Fibroblast of the aortic adventitia (primary cell): ENCODE results near the gene ITGB7. TPM values are rescaled to one million over a fixed set of nuclear protein-coding genes. Genes with fewer than 3 reads are reported as not detected.

Source experiments
- DNase-seq: peaks from one replicate; pipeline ENCODE4 v3.0.0-alpha.2; 2010; ENCODE audit warnings: low read depth
- H3K4me3 ChIP-seq: 2 replicates; pipeline ENCODE4 v1.5.1; 2011; ENCODE audit warnings: low read depth, mild to moderate bottlenecking, control low read depth, low read length, moderate library complexity
- CTCF ChIP-seq: IDR thresholded peaks from 2 replicates; pipeline ENCODE4 v1.5.1; 2011; ENCODE audit warnings: mild to moderate bottlenecking, low read length, control low read depth, inconsistent platforms; ENCODE audit not compliant: insufficient read depth
- total RNA-seq: library from RNA; depleted of rRNA; stranded (reverse); fragments of >200 nt; gene quantifications from 2 replicates; pipeline ENCODE4 v1.2.3, GENCODE V29; 2012; ENCODE audit warnings: low replicate concordance

ITGB7 gene
- total RNA-seq, 1 donor: 0.54 TPM

DNA sequence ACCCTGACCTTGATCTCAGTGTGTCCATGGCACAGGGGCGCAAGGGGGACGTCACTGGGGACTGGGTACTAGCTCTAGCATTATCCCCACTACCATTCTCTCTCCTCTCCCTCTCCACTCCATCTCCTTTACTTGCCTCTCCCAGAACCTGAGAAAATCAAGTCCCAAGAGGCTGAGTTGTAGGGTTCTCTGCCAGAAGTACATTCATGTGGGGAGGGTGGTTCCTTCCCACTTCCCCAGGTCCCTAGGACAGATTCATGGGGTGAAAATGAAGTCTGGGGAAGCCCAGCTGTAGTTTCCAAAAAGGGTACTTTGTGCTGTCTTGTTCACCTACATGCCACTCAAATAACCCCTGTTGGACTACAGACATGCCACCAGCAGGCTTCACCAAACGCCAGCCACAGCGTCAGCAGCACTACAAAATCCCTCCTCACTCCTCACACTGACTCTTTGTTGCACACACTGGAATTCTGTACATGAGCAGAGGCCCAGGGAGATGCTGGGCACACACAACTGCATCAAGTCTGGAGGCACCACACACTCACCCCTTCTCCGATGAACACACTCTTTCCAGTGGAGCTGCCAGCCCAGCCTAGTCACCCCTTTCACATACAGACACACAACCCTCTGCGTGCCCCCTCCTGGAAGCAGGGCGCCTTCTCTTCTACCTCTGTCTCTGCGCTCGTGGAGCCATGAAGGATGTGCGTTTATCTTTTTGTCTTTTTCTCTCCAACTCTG, 18.0 kb upstream of the ITGB7 start:
- peak; percentile 55 for DNase-seq
- no peak overlapping the region for H3K4me3 ChIP-seq
- TF ChIP-seq CTCF: no peak

GRCh38 chr12:53224061-53224896, 17.2 kb upstream of the ITGB7 start:
- peak; percentile 27 for TF ChIP-seq CTCF
- no peak for DNase-seq
- no peak overlapping the region for H3K4me3 ChIP-seq

DNA sequence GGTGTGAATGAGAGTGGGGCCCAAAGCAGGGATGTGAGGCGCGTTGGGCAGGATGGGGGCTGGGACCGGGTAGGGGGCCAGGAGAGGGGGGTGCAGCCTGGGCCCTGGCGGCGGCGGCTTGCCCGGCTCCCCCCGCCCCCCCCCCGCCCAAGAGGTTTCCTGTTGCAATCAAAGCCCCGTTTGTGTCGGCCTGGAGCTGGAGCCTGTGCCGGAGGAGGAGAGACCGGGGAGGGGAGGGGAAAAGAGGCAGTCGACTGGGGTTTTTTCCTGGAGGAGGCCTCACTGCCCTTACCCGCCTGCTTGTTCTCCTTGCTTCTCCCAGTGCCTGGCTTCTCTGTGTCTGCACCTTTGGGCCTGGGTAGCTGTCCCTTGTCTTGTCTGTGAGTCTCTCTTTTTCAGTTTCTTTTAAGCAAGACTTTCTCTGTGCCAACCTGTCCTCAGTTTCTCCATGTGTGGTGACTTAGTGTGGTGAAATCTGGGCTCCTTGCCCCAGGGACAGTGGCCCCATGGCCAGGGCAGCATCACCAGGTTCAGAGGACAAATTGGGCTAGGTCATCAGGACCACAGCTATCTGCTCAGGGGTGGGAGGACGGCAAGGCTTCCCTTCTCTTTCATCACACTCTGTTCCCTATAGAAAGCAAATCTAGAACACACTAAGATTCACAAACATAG, 16.5 kb upstream of the ITGB7 start:
- TF ChIP-seq CTCF: no peak
- DNase-seq: peak; percentile 61
- no peak overlapping the region for H3K4me3 ChIP-seq

DNA sequence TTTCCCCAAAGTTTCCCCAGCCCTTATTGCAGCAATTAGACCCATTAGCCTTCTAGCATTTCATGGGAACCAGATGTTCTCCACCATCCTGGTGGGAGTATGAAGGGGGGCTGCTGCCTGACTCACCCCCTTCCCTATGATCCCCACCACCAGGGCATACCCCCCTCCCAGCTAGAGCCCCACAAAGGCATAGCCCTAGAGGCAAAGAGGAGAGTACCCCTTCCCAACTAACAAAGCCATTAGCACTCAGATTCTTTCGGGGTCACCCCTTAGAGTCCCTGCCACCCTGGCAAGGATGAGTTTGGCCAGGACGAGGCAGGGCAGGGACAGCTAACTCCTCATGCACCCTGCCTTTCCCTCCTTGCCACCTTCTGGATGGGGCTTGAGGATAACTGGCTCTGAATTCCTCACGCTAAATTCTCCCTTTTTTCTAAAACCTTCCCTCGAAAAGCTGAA, 15.8 kb upstream of the ITGB7 start:
- DNase-seq: no peak
- TF ChIP-seq CTCF: no peak
- H3K4me3 ChIP-seq: no peak overlapping the region

GRCh38 chr12:53222170-53222721, 15.2 kb upstream of the ITGB7 start:
- H3K4me3 ChIP-seq: peak overlapping the region; percentile 52
- no peak for DNase-seq
- no peak for TF ChIP-seq CTCF
